ENCODE results near the gene MTMR6.
"Not testable (repeated sequence)": the region's sequence is repeated elsewhere in the genome, so short reads cannot be mapped to it uniquely, and the experiment has no call there.

MTMR6 gene

GRCh38 chr13:25286969-25287961 lies at the start of gene MTMR6:
Gene MTMR6 (minus strand): TSS chr13:25287488. CDS start chr13:25287247, 241 bp downstream.
- DNase-seq: peak; percentile 81 to 89

GRCh38 chr13:25335856-25336255 lies 48.6 kb upstream of the MTMR6 start:
- DNase-seq: no peak

GRCh38 chr13:25330541-25330940 lies 43.3 kb upstream of the MTMR6 start:
- DNase-seq: no peak

GRCh38 chr13:25329706-25330105 lies 42.4 kb upstream of the MTMR6 start:
- no peak for DNase-seq

DNA sequence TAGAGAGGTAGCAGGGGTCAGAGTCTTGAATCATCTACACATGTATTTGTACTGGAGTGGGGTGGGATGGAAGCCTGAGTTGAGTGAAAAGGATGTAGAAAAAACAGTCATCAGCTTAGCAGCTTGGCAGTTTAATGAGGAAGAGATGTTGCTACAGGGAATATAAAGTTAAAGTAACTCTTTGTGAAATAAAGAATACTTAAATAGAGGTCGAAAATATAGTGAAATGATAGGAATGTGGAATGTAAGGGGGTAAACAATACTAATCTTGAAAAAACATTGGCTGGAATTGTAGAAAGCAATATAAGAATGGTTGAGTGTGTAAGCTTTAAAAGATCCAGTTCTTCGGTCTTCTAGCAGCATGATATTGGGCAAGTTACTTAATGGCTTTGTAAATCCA lies 36.8 kb upstream of the MTMR6 start:
- DNase-seq: no peak

GRCh38 chr13:25319771-25320170 lies 32.5 kb upstream of the MTMR6 start:
- DNase-seq: no peak

DNA sequence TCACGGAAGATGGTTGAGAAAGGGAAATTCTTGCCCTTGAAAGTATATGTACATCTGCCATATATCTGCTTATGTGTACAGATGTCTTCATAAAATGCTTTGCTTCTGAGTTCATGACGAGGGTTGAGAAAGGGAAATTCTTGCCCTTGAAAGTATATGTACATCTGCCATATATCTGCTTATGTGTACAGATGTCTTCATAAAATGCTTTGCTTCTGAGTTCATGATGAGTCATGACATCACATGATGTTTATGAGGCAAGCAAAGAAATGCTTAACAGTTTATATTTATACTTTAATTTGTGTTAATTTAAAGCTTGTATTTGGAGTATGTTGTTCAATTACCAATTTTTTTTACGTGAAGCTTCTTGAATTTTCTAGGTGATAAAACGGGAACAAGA lies 31.7 kb upstream of the MTMR6 start:
- not testable (repeated sequence) for DNase-seq

DNA sequence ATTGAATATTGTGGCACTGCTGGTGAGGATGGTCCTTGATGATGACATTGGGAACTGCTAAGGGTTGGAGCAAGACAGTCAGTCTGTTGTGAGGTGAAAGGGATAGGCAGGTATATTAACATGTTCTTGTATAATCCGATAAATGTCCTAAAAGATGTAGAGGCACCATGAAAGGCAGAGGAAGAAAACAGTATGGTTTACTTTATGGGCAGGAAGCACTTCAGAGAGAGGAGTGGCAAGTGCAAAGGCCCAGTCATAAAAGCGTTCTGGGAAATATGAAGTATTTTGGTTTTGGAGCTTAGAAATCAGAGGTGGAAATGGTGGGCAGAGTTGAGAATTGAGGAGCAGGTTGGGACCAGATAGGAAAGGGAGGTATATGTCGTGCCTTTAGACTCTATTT lies 23.6 kb upstream of the MTMR6 start:
- DNase-seq: no peak

DNA sequence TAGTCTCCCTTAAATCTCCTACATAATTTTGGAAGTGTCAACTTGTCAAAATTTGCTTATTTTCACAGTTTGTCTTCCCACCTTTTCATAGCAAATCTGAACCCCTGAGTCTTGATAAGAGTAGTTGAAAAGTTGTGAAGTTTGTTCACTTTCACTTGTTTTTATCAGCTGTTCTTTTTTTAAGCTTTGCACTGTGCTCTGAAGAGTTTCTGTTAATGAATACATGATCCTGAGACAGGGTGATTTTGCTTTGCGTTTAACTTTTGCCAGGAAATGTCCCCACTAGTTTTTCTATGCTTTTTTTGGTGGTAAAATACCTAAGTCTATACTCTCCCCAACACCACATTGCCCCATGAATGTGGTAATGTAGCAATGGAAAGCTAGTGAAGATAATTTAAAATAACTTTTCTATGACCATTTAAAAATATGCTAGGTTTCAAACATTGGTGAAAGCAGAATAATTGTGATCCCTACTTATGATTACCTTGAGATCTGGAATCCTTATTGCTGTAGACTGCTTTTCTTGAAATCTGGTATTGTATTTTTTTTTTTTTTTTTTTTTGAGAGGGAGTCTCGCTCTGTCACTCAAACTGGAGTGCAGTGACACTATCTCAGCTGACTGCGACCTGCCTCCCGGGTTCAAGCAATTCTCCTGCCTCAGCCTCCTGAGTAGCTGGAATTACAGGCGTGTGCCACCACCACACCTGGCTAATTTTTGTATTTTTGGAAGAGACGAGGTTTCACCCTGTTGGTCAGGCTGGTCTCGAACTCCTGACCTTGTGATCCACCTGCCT lies 19.6 kb upstream of the MTMR6 start:
- no peak for DNase-seq

DNA sequence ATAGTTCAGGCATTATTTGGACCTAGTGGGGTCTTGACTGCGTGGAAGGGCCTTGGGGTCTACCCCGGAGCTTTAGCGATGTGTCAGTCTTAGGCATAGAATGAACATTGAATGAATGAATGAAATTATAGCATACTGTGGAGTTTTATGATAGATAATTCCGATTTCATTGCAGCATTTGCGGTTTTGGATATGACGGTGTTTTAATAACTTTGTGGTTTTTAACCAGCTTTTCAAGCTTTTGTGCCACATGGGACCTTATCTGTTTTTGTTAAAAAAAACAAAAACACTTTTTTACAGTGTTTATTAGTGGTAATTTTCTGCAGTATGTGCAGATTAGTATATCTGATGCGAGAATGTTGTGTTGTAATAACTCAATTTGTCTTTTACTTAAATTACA lies 14.8 kb upstream of the MTMR6 start:
- no peak for DNase-seq

GRCh38 chr13:25301347-25302113 lies 14.2 kb upstream of the MTMR6 start, which contains the start of gene NUP58:
Gene NUP58 (plus strand): TSS chr13:25301625. CDS start chr13:25301774, 149 bp downstream.
- DNase-seq: peak; percentile 91

GRCh38 chr13:25300861-25301346 lies 13.6 kb upstream of the MTMR6 start:
- no peak for DNase-seq

DNA sequence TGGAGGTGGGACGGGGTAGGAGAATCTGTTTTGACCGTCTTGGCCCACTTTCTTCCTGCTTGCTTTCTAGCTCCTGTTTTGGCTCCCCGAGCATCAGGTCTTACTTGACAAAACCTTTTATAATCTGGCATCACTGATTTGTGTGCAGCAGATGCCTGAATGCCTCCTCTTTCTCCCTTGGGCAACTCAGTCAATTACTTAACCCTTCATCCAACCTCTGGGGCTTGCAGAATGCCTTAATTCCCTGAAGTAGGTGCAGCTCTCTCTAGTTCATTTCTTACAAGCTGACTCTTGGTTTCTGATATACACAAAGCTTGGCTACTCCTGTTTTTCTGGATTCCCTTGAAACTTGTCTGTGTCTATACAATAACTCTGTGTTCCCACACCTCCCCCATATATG lies 8.4 kb upstream of the MTMR6 start:
- no peak for DNase-seq

- DNase-seq: no peak
Observed at GRCh38 chr13:25295228-25295627, 7.9 kb upstream of the MTMR6 start.

GRCh38 chr13:25292301-25292700 lies 5.0 kb upstream of the MTMR6 start:
- DNase-seq: no peak

DNA sequence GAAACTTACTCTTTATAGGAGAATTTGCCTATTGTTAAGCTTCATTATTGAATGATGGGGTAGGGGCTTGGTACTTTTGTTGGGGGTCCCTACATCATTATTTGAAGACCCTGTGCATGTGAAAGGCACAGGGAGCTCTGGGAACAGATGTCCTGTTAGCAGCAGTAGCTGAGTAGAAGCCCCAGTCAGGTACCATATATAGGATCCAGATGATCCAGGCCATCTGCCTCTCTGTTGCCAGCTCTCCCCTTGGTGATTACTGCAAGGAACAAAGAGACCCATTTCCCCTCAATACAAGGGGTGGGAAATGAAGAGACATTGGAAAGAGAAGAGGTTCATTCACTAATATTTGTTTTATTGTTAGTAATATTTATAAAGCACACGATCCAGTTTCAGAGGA lies 4.4 kb upstream of the MTMR6 start:
- no peak for DNase-seq

- no peak for DNase-seq
Observed at GRCh38 chr13:25288966-25289365, 1.7 kb upstream of the MTMR6 start.

- peak in 1 of 2 experiments; percentile 31 for DNase-seq
Observed at GRCh38 chr13:25286308-25286968, 850 bp downstream of the MTMR6 start.

DNA sequence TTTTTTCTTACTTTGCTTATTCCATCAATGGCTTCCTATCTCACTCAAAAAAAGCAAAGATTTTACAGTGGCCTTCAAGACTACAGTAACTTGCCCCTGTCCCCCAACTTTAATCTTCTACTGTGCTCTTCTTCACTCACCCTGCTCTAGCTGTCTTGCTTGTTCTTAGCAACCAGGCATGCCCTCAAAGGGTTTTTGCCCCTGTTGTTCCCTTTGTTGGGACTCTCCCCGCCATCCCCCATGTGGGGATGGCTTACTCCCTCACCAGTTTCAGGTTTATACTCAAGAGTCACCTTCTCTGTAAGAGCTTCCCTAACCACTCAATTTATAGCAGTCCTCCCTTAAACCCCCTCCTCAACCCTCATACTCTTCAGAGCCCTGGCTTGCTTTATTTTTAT lies 5.4 kb downstream of the MTMR6 start:
- DNase-seq: no peak

GRCh38 chr13:25281193-25281934 lies 5.9 kb downstream of the MTMR6 start:
- DNase-seq: no peak

GRCh38 chr13:25280396-25280795 lies 6.9 kb downstream of the MTMR6 start:
- no peak for DNase-seq

Data from SHP77 (cell line).